GM19238 (cell line): ENCODE measurements around the gene IQSEC1.

Source experiments
- DNase-seq: peaks from one replicate; pipeline ENCODE4 v3.0.0; 2011; ENCODE audit warnings: low spot score; ENCODE audit not compliant: insufficient read length

Gene IQSEC1

GRCh38 chr3:12955651-12956315 lies 117.4 kb downstream of the IQSEC1 start:
- no peak for DNase-seq

GRCh38 chr3:12954891-12955650 lies 118.2 kb downstream of the IQSEC1 start:
- no peak for DNase-seq

- no peak for DNase-seq
These were observed 119.0 kb downstream of the IQSEC1 start for GRCh38 chr3:12954180-12954579.

GRCh38 chr3:12953201-12953995 lies 119.8 kb downstream of the IQSEC1 start:
- no peak for DNase-seq

- no peak for DNase-seq
These were observed 120.7 kb downstream of the IQSEC1 start for GRCh38 chr3:12952343-12953200.

GRCh38 chr3:12948891-12949711 lies 124.1 kb downstream of the IQSEC1 start:
- DNase-seq, result peak; percentile 59

- no peak for DNase-seq
These were observed 124.9 kb downstream of the IQSEC1 start for GRCh38 chr3:12948371-12948770.

GRCh38 chr3:12947504-12948369 lies 125.5 kb downstream of the IQSEC1 start:
- no peak for DNase-seq

- DNase-seq, result no peak
These were observed 126.4 kb downstream of the IQSEC1 start for GRCh38 chr3:12946649-12947316.

- no peak for DNase-seq
These were observed 127.0 kb downstream of the IQSEC1 start for GRCh38 chr3:12946251-12946648.

GRCh38 chr3:12944849-12945248 lies 128.4 kb downstream of the IQSEC1 start:
- no peak for DNase-seq

GRCh38 chr3:12944413-12944812 lies 128.8 kb downstream of the IQSEC1 start:
- no peak for DNase-seq

GRCh38 chr3:12943124-12944021 lies 129.9 kb downstream of the IQSEC1 start:
- no peak for DNase-seq

- no peak for DNase-seq
These were observed 131.7 kb downstream of the IQSEC1 start for GRCh38 chr3:12941495-12942023.

GRCh38 chr3:12940854-12941253 lies 132.4 kb downstream of the IQSEC1 start:
- no peak for DNase-seq

GRCh38 chr3:12939137-12939536 lies 134.1 kb downstream of the IQSEC1 start:
- no peak for DNase-seq

GRCh38 chr3:12938258-12938711 lies 134.9 kb downstream of the IQSEC1 start:
- DNase-seq, result no peak
